Neuron (in vitro differentiated cells): Measurements from ENCODE around the gene NALCN.

Source experiments
- H2AFZ ChIP-seq: one replicate; pipeline ENCODE4 v1.6.1; 2013; ENCODE audit warnings: low read depth, mild to moderate bottlenecking, inconsistent platforms, low read length, moderate library complexity
- H3K27me3 ChIP-seq: one replicate; pipeline ENCODE4 v1.6.1; 2013; ENCODE audit warnings: low read length; ENCODE audit not compliant: insufficient read depth
- H3K36me3 ChIP-seq: one replicate; pipeline ENCODE4 v1.6.1; 2013; ENCODE audit warnings: low read length; ENCODE audit not compliant: insufficient read depth
- H3K4me1 ChIP-seq: one replicate; pipeline ENCODE4 v1.6.1; 2013; ENCODE audit warnings: low read length; ENCODE audit not compliant: insufficient read depth
- H3K4me3 ChIP-seq: 2 replicates; pipeline ENCODE4 v1.5.1; 2013; ENCODE audit warnings: mild to moderate bottlenecking, low read length, moderate library complexity
- H3K9me3 ChIP-seq: one replicate; pipeline ENCODE4 v1.6.1; 2013; ENCODE audit warnings: low read length

NALCN gene

GRCh38 chr13:101025925-101026324, 390.4 kb downstream of the NALCN start:
- Histone ChIP-seq H3K27me3 (no peaks in the 10 kb centered on the region), H3K4me3 (no peak overlapping the region), H3K36me3 (no peaks in the 10 kb centered on the region), H3K9me3 (no peaks in the 10 kb centered on the region), H2AFZ (no peak overlapping the region), H3K4me1 (peaks cover 8% of the 10 kb centered on the region)

- Histone ChIP-seq H2AFZ (no peak overlapping the region), H3K9me3 (no peaks in the 10 kb centered on the region), H3K4me3 (no peak overlapping the region), H3K4me1 (peaks cover 8% of the 10 kb centered on the region), H3K27me3 (no peaks in the 10 kb centered on the region), H3K36me3 (no peaks in the 10 kb centered on the region)
Observed at GRCh38 chr13:101025519-101025918, 390.8 kb downstream of the NALCN start.

GRCh38 chr13:101019126-101019525, 397.2 kb downstream of the NALCN start:
- Histone ChIP-seq H3K4me1 (peaks cover 35% of the 10 kb centered on the region), H3K36me3 (no peaks in the 10 kb centered on the region), H2AFZ (no peak overlapping the region), H3K27me3 (no peaks in the 10 kb centered on the region), H3K4me3 (no peak overlapping the region), H3K9me3 (no peaks in the 10 kb centered on the region)

GRCh38 chr13:101018720-101019119, 397.6 kb downstream of the NALCN start:
- H3K9me3 ChIP-seq = no peaks in the 10 kb centered on the region
- H2AFZ ChIP-seq = no peak overlapping the region
- H3K36me3 ChIP-seq = no peaks in the 10 kb centered on the region
- no peaks in the 10 kb centered on the region for H3K27me3 ChIP-seq
- H3K4me3 ChIP-seq = no peak overlapping the region
- H3K4me1 ChIP-seq = peaks cover 35% of the 10 kb centered on the region

- no peaks in the 10 kb centered on the region for H3K27me3 ChIP-seq
- H3K4me1 ChIP-seq = peaks cover 35% of the 10 kb centered on the region
- no peaks in the 10 kb centered on the region for H3K9me3 ChIP-seq
- no peak overlapping the region for H2AFZ ChIP-seq
- no peak overlapping the region for H3K4me3 ChIP-seq
- H3K36me3 ChIP-seq = no peaks in the 10 kb centered on the region
Observed at GRCh38 chr13:101017123-101017872, 399.0 kb downstream of the NALCN start.

GRCh38 chr13:101016475-101016874, 399.8 kb downstream of the NALCN start:
- H3K36me3 ChIP-seq = no peaks in the 10 kb centered on the region
- peak overlapping the region; percentile 22 for H2AFZ ChIP-seq
- no peaks in the 10 kb centered on the region for H3K27me3 ChIP-seq

GRCh38 chr13:101013245-101013644, 403.1 kb downstream of the NALCN start:
- no peaks in the 10 kb centered on the region for H3K36me3 ChIP-seq
- no peak overlapping the region for H3K4me3 ChIP-seq
- H3K27me3 ChIP-seq = no peaks in the 10 kb centered on the region
- H3K9me3 ChIP-seq = no peaks in the 10 kb centered on the region
- peaks cover 25% of the 10 kb centered on the region for H3K4me1 ChIP-seq
- no peak overlapping the region for H2AFZ ChIP-seq

More at GRCh38 chr13:101016475-101016874, 399.8 kb downstream of the NALCN start:
- Histone ChIP-seq H3K4me3 (no peak overlapping the region), H3K9me3 (no peaks in the 10 kb centered on the region), H3K4me1 (peaks cover 35% of the 10 kb centered on the region)

GRCh38 chr13:101010100-101010499, 406.2 kb downstream of the NALCN start:
- no peak overlapping the region for H3K4me3 ChIP-seq
- no peak overlapping the region for H2AFZ ChIP-seq
- no peaks in the 10 kb centered on the region for H3K36me3 ChIP-seq
- H3K27me3 ChIP-seq = no peaks in the 10 kb centered on the region
- H3K4me1 ChIP-seq = no peaks in the 10 kb centered on the region
- no peaks in the 10 kb centered on the region for H3K9me3 ChIP-seq

- Histone ChIP-seq H3K9me3 (no peaks in the 10 kb centered on the region), H3K4me1 (peaks cover 8% of the 10 kb centered on the region), H3K4me3 (no peak overlapping the region), H3K36me3 (no peaks in the 10 kb centered on the region), H3K27me3 (no peaks in the 10 kb centered on the region), H2AFZ (no peak overlapping the region)
Observed at GRCh38 chr13:101007245-101007644, 409.1 kb downstream of the NALCN start.
